ENCODE measurements around the gene BCL2L13.

- peak; percentile 81 to 89 for TF ChIP-seq CTCF (conservative IDR thresholded peaks at IDR 0.05 in 1 of 2, IDR thresholded peaks at IDR 0.05 in 1 of 2; ENCODE audit: extremely low read depth in 1 of 2, insufficient read depth in 1 of 2, low read depth in 1 of 2, low read length in 2 of 2)
- TF ChIP-seq EZH2 (IDR thresholded peaks at IDR 0.05; ENCODE audit: borderline replicate concordance, low read length), result no peak
These were observed 104.0 kb downstream of the BCL2L13 start for GRCh38 chr22:17742527-17742902.
